WERI-Rb-1 (cell line): ENCODE results near the gene PPP4C.

Experiments
- DNase-seq: peaks from one replicate; pipeline ENCODE4 v3.0.0-alpha.2; 2020
- H3K27ac ChIP-seq: fragments of 250-450 bp; sonication (Bioruptor Pico); 2 replicates; pipeline ENCODE4 v1.5.1; 2020; ENCODE audit warnings: mild to moderate bottlenecking, moderate library complexity
- H3K27me3 ChIP-seq: fragments of 250-450 bp; sonication (Bioruptor Pico); 2 replicates; pipeline ENCODE4 v1.5.1; 2021; ENCODE audit warnings: mild to moderate bottlenecking, low read depth, moderate library complexity; ENCODE audit not compliant: insufficient read depth, severe bottlenecking
- H3K36me3 ChIP-seq: fragments of 250-450 bp; sonication (Bioruptor Pico); 2 replicates; pipeline ENCODE4 v1.5.1; 2020; ENCODE audit warnings: mild to moderate bottlenecking, moderate library complexity
- H3K4me3 ChIP-seq: 2 replicates; pipeline ENCODE4 v1.5.1; 2011; ENCODE audit warnings: low read depth, mild to moderate bottlenecking, control low read depth, low read length
- H3K9me3 ChIP-seq: fragments of 250-450 bp; sonication (Bioruptor Pico); 2 replicates; pipeline ENCODE4 v1.5.1; 2021; ENCODE audit warnings: mild to moderate bottlenecking, moderate library complexity; ENCODE audit not compliant: severe bottlenecking
- CTCF ChIP-seq: IDR thresholded peaks from 2 replicates; pipeline ENCODE4 v1.5.1; 2011; ENCODE audit warnings: low read depth, mild to moderate bottlenecking, control low read depth, inconsistent platforms, low read length

Gene PPP4C

GRCh38 chr16:30095166-30096078 is 19.6 kb downstream of the PPP4C start:
- TF ChIP-seq CTCF = no peak
- Histone ChIP-seq H3K27ac (peak overlapping the region; percentile 77), H3K4me3 (peak overlapping the region; percentile 54), H3K9me3 (peaks cover 18% of the 10 kb centered on the region), H3K36me3 (peaks cover 22% of the 10 kb centered on the region), H3K27me3 (no peaks in the 10 kb centered on the region)
- no peak for DNase-seq

GRCh38 chr16:30096105-30096861 is 20.5 kb downstream of the PPP4C start, which contains the start of gene YPEL3:
TSS of gene YPEL3 (minus strand) at chr16:30096213. CDS start at chr16:30095482, 731 bp downstream.
- Histone ChIP-seq H3K27ac (peak within 1 kb of the TSS; percentile 86), H3K9me3 (peaks cover 18% of the 10 kb centered on the region), H3K36me3 (peaks cover 22% of the 10 kb centered on the region), H3K4me3 (peak within 1 kb of the TSS; percentile 54), H3K27me3 (no peaks in the 10 kb centered on the region)
- TF ChIP-seq CTCF = no peak
- peak; percentile 89 for DNase-seq

- no peak for DNase-seq
- peaks cover 22% of the 10 kb centered on the region for H3K36me3 ChIP-seq
- no peak overlapping the region for H3K4me3 ChIP-seq
- H3K9me3 ChIP-seq = peaks cover 18% of the 10 kb centered on the region
- H3K27me3 ChIP-seq = no peaks in the 10 kb centered on the region
- H3K27ac ChIP-seq = peak overlapping the region; percentile 86
- TF ChIP-seq CTCF = no peak
These were observed 21.2 kb downstream of the PPP4C start for GRCh38 chr16:30096862-30097563.

- no peaks in the 10 kb centered on the region for H3K9me3 ChIP-seq
- no peak for TF ChIP-seq CTCF
- no peaks in the 10 kb centered on the region for H3K27me3 ChIP-seq
- peaks cover 7% of the 10 kb centered on the region for H3K36me3 ChIP-seq
- DNase-seq = no peak
- no peak overlapping the region for H3K27ac ChIP-seq
- H3K4me3 ChIP-seq = no peak overlapping the region
These were observed 28.3 kb downstream of the PPP4C start for GRCh38 chr16:30104090-30104489.

- no peak overlapping the region for H3K4me3 ChIP-seq
- TF ChIP-seq CTCF = no peak
- H3K9me3 ChIP-seq = no peaks in the 10 kb centered on the region
- no peak for DNase-seq
- H3K36me3 ChIP-seq = peaks cover 7% of the 10 kb centered on the region
- no peak overlapping the region for H3K27ac ChIP-seq
- H3K27me3 ChIP-seq = no peaks in the 10 kb centered on the region
These were observed 28.7 kb downstream of the PPP4C start for GRCh38 chr16:30104492-30104891.
